ENCODE measurements around the gene RDH5.

GRCh38 chr12:55755246-55755645, 35.1 kb downstream of the RDH5 start:
- no peak for TF ChIP-seq POLR2A (IDR thresholded peaks at IDR 0.05)
- TF ChIP-seq CTCF (IDR thresholded peaks at IDR 0.05) = no peak
